ENCODE measurements around the gene MSH2.

MSH2 gene

DNA sequence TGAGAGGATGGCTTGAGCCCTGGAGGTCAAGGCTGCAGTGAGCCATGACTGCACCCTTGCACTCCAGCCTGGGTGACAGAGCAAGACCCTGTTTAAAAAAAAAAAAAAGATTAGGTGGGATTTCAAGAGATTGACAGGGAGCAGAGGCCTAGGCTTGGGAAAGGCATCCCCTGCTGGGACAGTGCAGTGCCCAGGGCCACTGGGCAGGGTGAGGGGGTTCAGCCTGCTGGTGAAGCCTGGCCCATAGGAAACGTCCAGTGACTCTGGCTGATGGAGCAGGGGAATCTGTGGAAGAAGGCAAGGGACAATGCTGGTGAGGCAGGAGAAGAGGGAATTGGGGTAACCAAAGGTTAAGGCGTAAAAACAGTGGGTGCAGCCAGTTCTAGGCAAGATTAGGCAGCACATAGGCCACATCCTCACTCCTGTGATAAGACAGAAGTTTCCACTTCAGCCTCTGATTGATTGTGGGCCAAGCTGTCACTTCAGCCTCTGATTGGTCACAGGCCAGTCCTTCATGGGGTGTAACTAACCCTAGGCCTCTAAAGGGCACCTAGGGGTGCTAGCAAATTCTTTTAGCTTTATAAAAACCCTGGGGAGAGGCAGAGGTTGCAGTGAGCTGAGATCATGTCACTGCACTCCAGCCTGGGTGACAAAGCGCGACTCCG is 128.6 kb downstream of the MSH2 start (continued):
- TF ChIP-seq, protein P1, sequence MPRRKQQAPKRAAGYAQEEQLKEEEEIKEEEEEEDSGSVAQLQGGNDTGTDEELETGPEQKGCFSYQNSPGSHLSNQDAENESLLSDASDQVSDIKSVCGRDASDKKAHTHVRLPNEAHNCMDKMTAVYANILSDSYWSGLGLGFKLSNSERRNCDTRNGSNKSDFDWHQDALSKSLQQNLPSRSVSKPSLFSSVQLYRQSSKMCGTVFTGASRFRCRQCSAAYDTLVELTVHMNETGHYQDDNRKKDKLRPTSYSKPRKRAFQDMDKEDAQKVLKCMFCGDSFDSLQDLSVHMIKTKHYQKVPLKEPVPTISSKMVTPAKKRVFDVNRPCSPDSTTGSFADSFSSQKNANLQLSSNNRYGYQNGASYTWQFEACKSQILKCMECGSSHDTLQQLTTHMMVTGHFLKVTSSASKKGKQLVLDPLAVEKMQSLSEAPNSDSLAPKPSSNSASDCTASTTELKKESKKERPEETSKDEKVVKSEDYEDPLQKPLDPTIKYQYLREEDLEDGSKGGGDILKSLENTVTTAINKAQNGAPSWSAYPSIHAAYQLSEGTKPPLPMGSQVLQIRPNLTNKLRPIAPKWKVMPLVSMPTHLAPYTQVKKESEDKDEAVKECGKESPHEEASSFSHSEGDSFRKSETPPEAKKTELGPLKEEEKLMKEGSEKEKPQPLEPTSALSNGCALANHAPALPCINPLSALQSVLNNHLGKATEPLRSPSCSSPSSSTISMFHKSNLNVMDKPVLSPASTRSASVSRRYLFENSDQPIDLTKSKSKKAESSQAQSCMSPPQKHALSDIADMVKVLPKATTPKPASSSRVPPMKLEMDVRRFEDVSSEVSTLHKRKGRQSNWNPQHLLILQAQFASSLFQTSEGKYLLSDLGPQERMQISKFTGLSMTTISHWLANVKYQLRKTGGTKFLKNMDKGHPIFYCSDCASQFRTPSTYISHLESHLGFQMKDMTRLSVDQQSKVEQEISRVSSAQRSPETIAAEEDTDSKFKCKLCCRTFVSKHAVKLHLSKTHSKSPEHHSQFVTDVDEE (CRISPR knock-in tag; IDR thresholded peaks at IDR 0.05): no peak

Data from SK-N-SH treated with all-trans-retinoic acid at 6 μM for 48 hours (cell line).